Hematopoietic multipotent progenitor cell treated with erythropoietin and hydrocortisone succinate and interleukin-3 and kit ligand, for 6 days (in vitro differentiated cells): Measurements from ENCODE around the gene CCDC183.
A peak's percentile ranks its signal among the peaks of the same experiment; 100 is the strongest.
"Not testable (repeated sequence)": the region's sequence is repeated elsewhere in the genome, so short reads cannot be mapped to it uniquely, and the experiment has no call there.

Experiments
- DNase-seq: peaks from one replicate; pipeline ENCODE4 v3.0.0-alpha.2; 2015

Gene CCDC183

GRCh38 chr9:136785565-136786355, 10.4 kb upstream of the CCDC183 start:
- peak; percentile 63 for DNase-seq

- DNase-seq = no peak
Measured at GRCh38 chr9:136786451-136786850, 9.7 kb upstream of the CCDC183 start.

- not testable (repeated sequence) for DNase-seq
Measured at GRCh38 chr9:136786983-136787382, 9.2 kb upstream of the CCDC183 start.

GRCh38 chr9:136787690-136788400, 8.3 kb upstream of the CCDC183 start:
- peak; percentile 94 for DNase-seq

GRCh38 chr9:136788644-136789522, 7.3 kb upstream of the CCDC183 start:
- peak; percentile 76 for DNase-seq

- no peak for DNase-seq
Measured at GRCh38 chr9:136789523-136789937, 6.6 kb upstream of the CCDC183 start.

- peak; percentile 100 for DNase-seq
Measured at GRCh38 chr9:136790640-136791515, 5.3 kb upstream of the CCDC183 start, which contains the start of gene TMEM141. Gene TMEM141 (plus strand): TSS chr9:136791344. CDS start chr9:136791371, 27 bp downstream.

- peak; percentile 79 for DNase-seq
Measured at GRCh38 chr9:136791516-136792276, 4.4 kb upstream of the CCDC183 start.

- peak; percentile 65 for DNase-seq
Measured at GRCh38 chr9:136792321-136793085, 3.6 kb upstream of the CCDC183 start.

- peak; percentile 85 for DNase-seq
Measured at GRCh38 chr9:136793086-136793946, 2.8 kb upstream of the CCDC183 start.

- no peak for DNase-seq
Measured at GRCh38 chr9:136794281-136794999, 1.7 kb upstream of the CCDC183 start.

GRCh38 chr9:136795000-136795348, 1.2 kb upstream of the CCDC183 start:
- no peak for DNase-seq

- not testable (repeated sequence) for DNase-seq
Measured at GRCh38 chr9:136796775-136797347, 723 bp downstream of the CCDC183 start.

GRCh38 chr9:136798708-136799078, 2.6 kb downstream of the CCDC183 start:
- DNase-seq = no peak

GRCh38 chr9:136799079-136799853, 3.1 kb downstream of the CCDC183 start:
- peak; percentile 23 for DNase-seq

GRCh38 chr9:136799854-136800657, 3.9 kb downstream of the CCDC183 start:
- DNase-seq = peak; percentile 95

GRCh38 chr9:136802321-136802720, 6.2 kb downstream of the CCDC183 start:
- no peak for DNase-seq
